ENCODE data around the gene GOLGA7B.

Gene GOLGA7B

GRCh38 chr10:97920865-97921264, 71.2 kb downstream of the GOLGA7B start:
- H3K27ac ChIP-seq (ENCODE audit: low read depth, low read length), result no peak overlapping the region
- no peak overlapping the region for H3K4me3 ChIP-seq (ENCODE audit: low read length)
- H3K36me3 ChIP-seq (ENCODE audit: control insufficient read depth, low read length), result no peaks in the 10 kb centered on the region
- no peaks in the 10 kb centered on the region for H3K9me2 ChIP-seq (replicated peaks; ENCODE audit: control insufficient read depth, low read length)
- no peaks in the 10 kb centered on the region for H3F3A ChIP-seq (ENCODE audit: control insufficient read depth, insufficient read depth)
- H3K79me2 ChIP-seq (ENCODE audit: control insufficient read depth, low read length), result no peaks in the 10 kb centered on the region
- TF ChIP-seq CTCF (IDR thresholded peaks at IDR 0.05; ENCODE audit: low read depth, low read length, poor library complexity, severe bottlenecking) (no peak), EZH2phosphoT487 (IDR thresholded peaks at IDR 0.05; ENCODE audit: borderline replicate concordance, low read length) (no peak)
- no peaks in the 10 kb centered on the region for H4K20me1 ChIP-seq (ENCODE audit: control insufficient read depth, insufficient read depth, low read depth, low read length)
- H3K9me3 ChIP-seq (ENCODE audit: control insufficient read depth, insufficient read depth, low read length), result no peaks in the 10 kb centered on the region
- H3K27me3 ChIP-seq (ENCODE audit: control insufficient read depth, low read length), result 0 out of 2 replicates have a peak, but pooled peaks cover 3% of the 10 kb centered on the region
- H3K4me1 ChIP-seq (ENCODE audit: control insufficient read depth, low read length), result no peaks in the 10 kb centered on the region
- H3K4me2 ChIP-seq (ENCODE audit: low read length), result no peak overlapping the region

Measured in DOHH2 (cell line).